ENCODE data around the gene RASGRP2. TPM values are rescaled to one million over a fixed set of nuclear protein-coding genes. Genes with fewer than 3 reads are reported as not detected.

RASGRP2 gene
- total and polyA plus RNA-seq, 2 of the 8 experiments (the other 6 are each of a cell fraction or from before 2014, with no cell fraction given), result 40.6 to 45.7 TPM

GRCh38 chr11:64753019-64753379, 9.1 kb upstream of the RASGRP2 start:
- H3K23me2 ChIP-seq (ENCODE audit: low read depth, low read length), result no peaks in the 10 kb centered on the region
- no peak overlapping the region for H2BK20ac ChIP-seq (ENCODE audit: low read length)

More at GRCh38 chr11:64753019-64753379, 9.1 kb upstream of the RASGRP2 start:
- H3K23ac ChIP-seq (ENCODE audit: insufficient read length), result no peak overlapping the region
- H3K4me2 ChIP-seq (ENCODE audit: insufficient read depth in 1 of 2, low read depth in 2 of 2, low read length in 2 of 2), result no peak overlapping the region
- no peaks in the 10 kb centered on the region for H3K9me3 ChIP-seq (ENCODE audit: insufficient read depth in 2 of 2, low read depth in 1 of 2, low read length in 1 of 2)
- no peak overlapping the region for H3K9ac ChIP-seq (replicated peaks in 1 of 4; ENCODE audit: extremely low read depth in 1 of 4, low read depth in 3 of 4, low read length in 3 of 4)
- no peak overlapping the region for H3K4me3 ChIP-seq (ENCODE audit: extremely low read depth in 1 of 4, insufficient read depth in 2 of 4, low read depth in 3 of 4, low read length in 4 of 4)
- H3K27me3 ChIP-seq (replicated peaks in 1 of 4; ENCODE audit: control insufficient read depth in 3 of 4, extremely low read depth in 1 of 4, insufficient read depth in 3 of 4, low read length in 3 of 4), result no peaks in the 10 kb centered on the region
- WGBS, 2 experiments (ENCODE audit: extremely low coverage in 1 of 2, insufficient coverage in 1 of 2, insufficient read length in 1 of 2, insufficient replicate concordance in 2 of 2, low coverage in 1 of 2, low lambda C conversion rate in 2 of 2, missing lambda C conversion rate in 1 of 2), result 93% methylated on average over 7 of the region's 7 CpGs; no CpG with 5 or more reads in 1 of the 2 experiments
- DNase-seq (ENCODE audit: low read depth in 1 of 2, low spot score in 2 of 2), result no peak
- H3K79me1 ChIP-seq (ENCODE audit: low read depth, low read length), result no peaks in the 10 kb centered on the region
- no peak overlapping the region for H3K4ac ChIP-seq (replicated peaks; ENCODE audit: insufficient read length, low read depth, low read length)
- no peaks in the 10 kb centered on the region for H4K20me1 ChIP-seq (replicated peaks in 1 of 2; ENCODE audit: control insufficient read depth in 1 of 2, insufficient read depth in 2 of 2, low read length in 2 of 2)
- H3K36me3 ChIP-seq (ENCODE audit: control insufficient read depth in 2 of 4, insufficient read depth in 4 of 4, low read length in 3 of 4), result no peaks in the 10 kb centered on the region; a peak in 1 of 8 replicates
- H4K5ac ChIP-seq (ENCODE audit: insufficient read length, low read depth, low read length), result no peak overlapping the region
- no peak for TF ChIP-seq SUZ12 (IDR thresholded peaks at IDR 0.05; ENCODE audit: low read length)
- no peak for TF ChIP-seq SP4 (IDR thresholded peaks at IDR 0.05; ENCODE audit: low read length)
- TF ChIP-seq BRCA1 (IDR thresholded peaks at IDR 0.05; ENCODE audit: low read depth, low read length), result no peak
- no peak for TF ChIP-seq SIX5 (IDR thresholded peaks at IDR 0.05; ENCODE audit: low read depth, low read length)
- TF ChIP-seq POU5F1 (IDR thresholded peaks at IDR 0.05; ENCODE audit: low read depth, low read length), result no peak
- TF ChIP-seq NRF1 (IDR thresholded peaks at IDR 0.05; ENCODE audit: low read depth, low read length), result no peak
- TF ChIP-seq ASH2L (IDR thresholded peaks at IDR 0.05; ENCODE audit: low read length), result no peak
- TF ChIP-seq SIRT6 (IDR thresholded peaks at IDR 0.05; ENCODE audit: low read length), result no peak
- no peak for TF ChIP-seq JUN (IDR thresholded peaks at IDR 0.05; ENCODE audit: low read depth, low read length)
- TF ChIP-seq E2F6 (IDR thresholded peaks at IDR 0.05), result no peak
- no peak for TF ChIP-seq RBBP5 (IDR thresholded peaks at IDR 0.05; ENCODE audit: borderline replicate concordance, low read depth, low read length)
- TF ChIP-seq POLR2A (IDR thresholded peaks at IDR 0.05; ENCODE audit: control extremely low read depth in 1 of 2, low read depth in 2 of 2, low read length in 2 of 2), result no peak
- no peak for TF ChIP-seq SRF (IDR thresholded peaks at IDR 0.05; ENCODE audit: low read depth, low read length)
- H2AFZ ChIP-seq (ENCODE audit: low read length), result no peak overlapping the region
- no peak overlapping the region for H2BK12ac ChIP-seq (ENCODE audit: low read depth, low read length)
- 0 out of 2 replicates have a peak overlapping the region, but pooled peaks have one; percentile 61 for H2BK15ac ChIP-seq (ENCODE audit: low read length)
- CTCF ChIA-PET (ENCODE audit: partially characterized antibody), result interaction anchor here (0.9 to 23.7 kb wide), 7 partner anchors 10 to 396 kb away, joined by 3 to 376 read pairs (median 3); partner anchors contain the start of genes PYGM, RASGRP2 and SF1
- peaks cover 0 to 7% (median 3%) of the 10 kb centered on the region in 4 experiments; a peak in 4 of 7 replicates for H3K4me1 ChIP-seq (replicated peaks in 1 of 4; ENCODE audit: control insufficient read depth in 3 of 4, insufficient read depth in 4 of 4, low read length in 3 of 4)
- no peaks in the 10 kb centered on the region for H3K79me2 ChIP-seq (ENCODE audit: control insufficient read depth in 1 of 2, insufficient read depth in 2 of 2, low read length in 2 of 2)
- POLR2A ChIA-PET (ENCODE audit: partially characterized antibody), result interaction anchor here (29.2 to 42.9 kb wide), 2 partner anchors 4 to 13 kb away, joined by 1087 read pairs; partner anchors contain the start of genes PYGM, RASGRP2 and SF1
- no peak overlapping the region for H2BK120ac ChIP-seq (replicated peaks; ENCODE audit: low read depth, low read length)
- H3K27ac ChIP-seq (ENCODE audit: low read depth, low read length), result no peak overlapping the region
- no peak for FAIRE-seq
- H4K91ac ChIP-seq (replicated peaks; ENCODE audit: insufficient read length, low read length), result no peak overlapping the region
- H4K8ac ChIP-seq (ENCODE audit: extremely low read depth, insufficient read depth, low read length), result no peak overlapping the region
- no peak overlapping the region for H3K56ac ChIP-seq (replicated peaks; ENCODE audit: insufficient read length, low read depth, low read length)
- no peak overlapping the region for H2AK5ac ChIP-seq (ENCODE audit: low read depth, low read length)
- no peak overlapping the region for H3K18ac ChIP-seq (ENCODE audit: extremely low read depth, low read length)
- H3K14ac ChIP-seq (ENCODE audit: insufficient read length), result no peak overlapping the region
- no peak overlapping the region for H2BK5ac ChIP-seq (ENCODE audit: low read depth, low read length)
